HCT116 (cell line): ENCODE data around the gene ERI2. TPM values are rescaled to one million over a fixed set of nuclear protein-coding genes. Genes with fewer than 3 reads are reported as not detected.
A peak's percentile ranks its signal among the peaks of the same experiment; 100 is the strongest.

ENCODE experiments used
- ATAC-seq: fragments of 200-7000 bp; cut with Tn5 transposase; 2 replicates; pipeline ENCODE4 v1.9.1; 2020; ENCODE audit warnings: mild to moderate bottlenecking, moderate library complexity
- Bru-seq: library from RNA; stranded (reverse); fragments of 400-500 nt; gene quantifications from one replicate; lab custom pipeline; 2021; lab: Mats Ljungman, UMichigan
- BruChase-seq, 2 experiments: library from RNA; stranded (reverse); fragments of 400-500 nt; gene quantifications; one replicate each; lab custom pipeline; 2021; lab: Mats Ljungman, UMichigan
- BruUV-seq: library from RNA; stranded (reverse); fragments of 400-500 nt; replicated peaks from 2 replicates; lab custom pipeline; 2021; lab: Mats Ljungman, UMichigan
- CTCF ChIA-PET: fragments of 300-600 bp; sonication (Branson Sonifier 250); formaldehyde crosslinking; loops from one replicate; lab custom pipeline; 2021; ENCODE audit warnings: antibody characterized with exemption; lab: Charles Lee
- POLR2A ChIA-PET: fragments of 300-600, 350-600 bp; sonication (Branson Sonifier 250); formaldehyde crosslinking; loops from one replicate; lab custom pipeline; 2021; ENCODE audit warnings: antibody characterized with exemption; lab: Charles Lee
- RAD21 ChIA-PET, 2 experiments: fragments of 300-600 bp; sonication (Branson Sonifier 250); formaldehyde crosslinking; loops; one replicate each; lab custom pipeline; 2023; ENCODE audit warnings: low total read pairs in 2 of 2; ENCODE audit not compliant: uncharacterized antibody in 2 of 2, unreplicated experiment in 2 of 2, low non-redundant PET in 1 of 2; lab: Charles Lee
- DNase-seq: peaks from one replicate; pipeline ENCODE4 v3.0.0-alpha.2; 2010; ENCODE audit warnings: low read depth, low spot score
- H2AFZ ChIP-seq: fragments of 200-600 bp; shearing (Covaris generic), sonication (generic); 2 replicates; pipeline ENCODE4 v1.6.1; 2017; ENCODE audit warnings: low read depth, mixed run types, mixed read lengths, antibody characterized with exemption, low read length; ENCODE audit not compliant: poor library complexity, severe bottlenecking
- H3K27ac ChIP-seq: 2 replicates; pipeline ENCODE4 v1.5.1; 2012; ENCODE audit warnings: low read depth, low read length
- H3K27me3 ChIP-seq: fragments of 200-600 bp; sonication (generic); 2 replicates; pipeline ENCODE4 v1.6.1; 2016; ENCODE audit warnings: mixed run types, low read length, mixed read lengths; ENCODE audit not compliant: insufficient read depth
- H3K36me3 ChIP-seq, 2 experiments: fragments of 200-500 bp in 1 of 2; fragments of 200-600 bp in 1 of 2; sonication (Bioruptor generic) in 1 of 2; sonication (generic) in 1 of 2; 2 replicates each; pipeline versions ENCODE4 v1.5.1 to v1.6.1; 2014 to 2016; ENCODE audit warnings: low read length in 2 of 2, inconsistent platforms in 1 of 2, mixed read lengths in 1 of 2, mixed run types in 1 of 2; ENCODE audit not compliant: insufficient read depth in 2 of 2, control insufficient read depth in 1 of 2
- H3K4me1 ChIP-seq, 2 experiments: fragments of 200-600 bp in 1 of 2; sonication (generic) in 1 of 2; 2 replicates each; pipeline versions ENCODE4 v1.5.1 to v1.6.1; 2012 to 2017; ENCODE audit warnings: low read length in 2 of 2, inconsistent platforms in 1 of 2, mild to moderate bottlenecking in 1 of 2, mixed read lengths in 1 of 2, mixed run types in 1 of 2, moderate library complexity in 1 of 2; ENCODE audit not compliant: insufficient read depth in 2 of 2, control insufficient read depth in 1 of 2
- H3K4me2 ChIP-seq: fragments of 200-600 bp; sonication (generic); 2 replicates; pipeline ENCODE4 v1.6.1; 2017; ENCODE audit warnings: mixed run types, low read length, mixed read lengths
- H3K4me3 ChIP-seq, 2 experiments: fragments of 200-600 bp in 1 of 2; sonication (generic) in 1 of 2; replicated peaks in 1 of 2; 2 replicates each; pipeline ENCODE4 v1.5.1; 2011 to 2016; ENCODE audit warnings: low read length in 2 of 2, control low read depth in 1 of 2, low read depth in 1 of 2, mild to moderate bottlenecking in 1 of 2, mixed read lengths in 1 of 2, mixed run types in 1 of 2
- H3K79me2 ChIP-seq: fragments of 200-600 bp; sonication (generic); 2 replicates; pipeline ENCODE4 v1.6.1; 2017; ENCODE audit warnings: mild to moderate bottlenecking, mixed run types, low read length, moderate library complexity, mixed read lengths; ENCODE audit not compliant: insufficient read depth
- H3K9ac ChIP-seq: fragments of 200-600 bp; sonication (generic); 2 replicates; pipeline ENCODE4 v1.6.1; 2016; ENCODE audit warnings: low read length, mixed read lengths
- H3K9me2 ChIP-seq: fragments of 200-600 bp; sonication (generic), shearing (Covaris generic); 2 replicates; pipeline ENCODE4 v1.6.1; 2017; ENCODE audit warnings: mixed run types, mild to moderate bottlenecking, moderate library complexity; ENCODE audit not compliant: insufficient read depth
- H3K9me3 ChIP-seq, 2 experiments: fragments of 200-500 bp in 1 of 2; fragments of 200-600 bp in 1 of 2; sonication (Bioruptor generic) in 1 of 2; sonication (generic) in 1 of 2; 2 replicates each; pipeline ENCODE4 v1.6.1; 2014 to 2017; ENCODE audit warnings: low read length in 2 of 2, mixed read lengths in 2 of 2, inconsistent platforms in 1 of 2, low read depth in 1 of 2, mild to moderate bottlenecking in 1 of 2, mixed run types in 1 of 2, moderate library complexity in 1 of 2; ENCODE audit not compliant: control insufficient read depth in 1 of 2, insufficient read depth in 1 of 2
- H4K20me1 ChIP-seq: fragments of 200-600 bp; sonication (generic), shearing (Covaris generic); 2 replicates; pipeline ENCODE4 v1.6.1; 2017; ENCODE audit warnings: mixed run types, mild to moderate bottlenecking, moderate library complexity; ENCODE audit not compliant: insufficient read depth
- CEBPB ChIP-seq: IDR thresholded peaks from 2 replicates; pipeline ENCODE4 v1.6.1; 2012; ENCODE audit warnings: low read depth
- CTCF ChIP-seq, 3 experiments: fragments of 200-600 bp in 1 of 3; sonication (generic) in 1 of 3; IDR thresholded peaks in 2 of 3; conservative IDR thresholded peaks in 1 of 3; 2 replicates each; pipeline ENCODE4 v1.5.1; 2012 to 2017; ENCODE audit warnings: low read depth in 2 of 3, low read length in 2 of 3, antibody characterized with exemption in 1 of 3, borderline replicate concordance in 1 of 3, control low read depth in 1 of 3, mild to moderate bottlenecking in 1 of 3, mixed read lengths in 1 of 3, mixed run types in 1 of 3, moderate library complexity in 1 of 3; ENCODE audit not compliant: insufficient read depth in 1 of 3
- EGR1 ChIP-seq: IDR thresholded peaks from 2 replicates; pipeline ENCODE4 v1.6.1; 2012; ENCODE audit warnings: low read depth
- EZH2 ChIP-seq: fragments of 200-600 bp; sonication (generic); IDR thresholded peaks from 2 replicates; pipeline ENCODE4 v1.6.1; 2017; ENCODE audit warnings: antibody characterized with exemption, mixed run types
- EZH2phosphoT487 ChIP-seq: fragments of 200-600 bp; IDR thresholded peaks from 2 replicates; pipeline ENCODE4 v1.6.1; 2018; ENCODE audit warnings: antibody characterized with exemption, borderline replicate concordance
- FOSL1 ChIP-seq: IDR thresholded peaks from 2 replicates; pipeline ENCODE4 v1.6.1; 2012; ENCODE audit warnings: low read depth
- JUND ChIP-seq: IDR thresholded peaks from 2 replicates; pipeline ENCODE4 v1.6.1; 2012
- MAX ChIP-seq: IDR thresholded peaks from 2 replicates; pipeline ENCODE4 v1.6.1; 2012
- POLR2A ChIP-seq: IDR thresholded peaks from 2 replicates; pipeline ENCODE4 v1.7.0; 2011; ENCODE audit warnings: borderline replicate concordance; ENCODE audit not compliant: insufficient read depth, insufficient read length; ENCODE audit errors: extremely low read depth
- POLR2AphosphoS5 ChIP-seq: IDR thresholded peaks from 2 replicates; pipeline ENCODE4 v1.6.1; 2011; ENCODE audit warnings: mild to moderate bottlenecking, low read depth, low read length, moderate library complexity
- RAD21 ChIP-seq: IDR thresholded peaks from 2 replicates; pipeline ENCODE4 v1.6.1; 2012; ENCODE audit warnings: low read depth, mild to moderate bottlenecking
- SIN3A ChIP-seq: IDR thresholded peaks from 2 replicates; pipeline ENCODE4 v1.6.1; 2012; ENCODE audit warnings: low read depth
- TCF7L2 ChIP-seq: IDR thresholded peaks from 2 replicates; pipeline ENCODE4 v1.7.0; 2011; ENCODE audit warnings: borderline replicate concordance, inconsistent platforms; ENCODE audit not compliant: insufficient read depth, insufficient read length; ENCODE audit errors: extremely low read depth
- YY1 ChIP-seq: IDR thresholded peaks from 2 replicates; pipeline ENCODE4 v1.6.1; 2011; ENCODE audit warnings: low read length, low read depth, moderate library complexity, mild to moderate bottlenecking; ENCODE audit not compliant: insufficient replicate concordance; ENCODE audit errors: extremely low read depth
- ZBTB33 ChIP-seq: IDR thresholded peaks from 2 replicates; pipeline ENCODE4 v1.6.1; 2011; ENCODE audit warnings: mild to moderate bottlenecking, low read length, moderate library complexity; ENCODE audit not compliant: insufficient replicate concordance; ENCODE audit errors: extremely low read depth
- ZFX ChIP-seq: fragments of 450-650 bp; IDR thresholded peaks from 2 replicates; pipeline ENCODE4 v1.6.1; 2017
- ZNF274 ChIP-seq: fragments of 200-500 bp; sonication (Bioruptor generic); IDR thresholded peaks from 2 replicates; pipeline ENCODE4 v1.6.1; 2014; ENCODE audit warnings: mild to moderate bottlenecking, low read depth, low read length, inconsistent platforms
- intact Hi-C: fragments of 100-400 bp; cut with micrococcal nuclease; formaldehyde crosslinking; loops from 2 replicates; pipeline ENCODE4 v1.10.0; 2022
- long read RNA-seq: library from polyadenylated mRNA; unstranded; transcript quantifications from one replicate; pipeline ENCODE4 v2.0.0, GENCODE V29; 2021; ENCODE audit not compliant: unreplicated experiment
- polyA plus RNA-seq: library from polyadenylated mRNA; unstranded; fragments of >200 nt; gene quantifications from 2 replicates; pipeline ENCODE4 v1.2.1, GENCODE V29; 2012; ENCODE audit warnings: missing spikeins
- total RNA-seq: library from RNA; stranded (reverse); gene quantifications from one replicate; pipeline ENCODE4 v1.2.1, GENCODE V29; 2021; ENCODE audit not compliant: unreplicated experiment

The ERI2 gene, protein sequence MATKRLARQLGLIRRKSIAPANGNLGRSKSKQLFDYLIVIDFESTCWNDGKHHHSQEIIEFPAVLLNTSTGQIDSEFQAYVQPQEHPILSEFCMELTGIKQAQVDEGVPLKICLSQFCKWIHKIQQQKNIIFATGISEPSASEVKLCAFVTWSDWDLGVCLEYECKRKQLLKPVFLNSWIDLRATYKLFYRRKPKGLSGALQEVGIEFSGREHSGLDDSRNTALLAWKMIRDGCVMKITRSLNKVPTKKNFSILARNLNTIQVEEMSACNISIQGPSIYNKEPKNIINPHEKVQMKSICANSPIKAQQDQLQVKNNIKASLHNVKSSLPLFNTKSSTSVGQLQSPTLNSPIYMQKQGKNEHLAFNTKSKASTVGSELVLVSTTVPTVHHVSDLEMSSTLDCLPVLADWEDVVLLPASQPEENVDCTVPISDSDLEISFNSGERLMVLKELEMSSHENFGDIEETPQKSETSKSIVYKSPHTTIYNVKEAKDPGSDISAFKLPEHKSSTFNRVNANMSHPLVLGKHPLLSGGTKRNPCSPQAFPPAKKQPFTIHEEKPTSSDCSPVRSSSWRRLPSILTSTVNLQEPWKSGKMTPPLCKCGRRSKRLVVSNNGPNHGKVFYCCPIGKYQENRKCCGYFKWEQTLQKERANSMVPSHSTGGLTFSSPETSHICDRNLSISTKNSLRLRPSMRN
- total RNA-seq (42.1 TPM), Bru-seq, nascent RNA (percentile 51 among the genes with signal in this experiment), BruChase-seq, experiment 1, labeled RNA remaining after a 6-hour chase (percentile 72 among the genes with signal in this experiment), BruChase-seq, experiment 2, labeled RNA remaining after a 2-hour chase (percentile 59 among the genes with signal in this experiment)
- polyA plus RNA-seq: 13.7 and 15.8 TPM in 2 replicates
- long read RNA-seq, partial matches to known transcripts: 12 of 54 reads
- long read RNA-seq, other reads (novel, unspliced or antisense): 33 of 54 reads

DNA sequence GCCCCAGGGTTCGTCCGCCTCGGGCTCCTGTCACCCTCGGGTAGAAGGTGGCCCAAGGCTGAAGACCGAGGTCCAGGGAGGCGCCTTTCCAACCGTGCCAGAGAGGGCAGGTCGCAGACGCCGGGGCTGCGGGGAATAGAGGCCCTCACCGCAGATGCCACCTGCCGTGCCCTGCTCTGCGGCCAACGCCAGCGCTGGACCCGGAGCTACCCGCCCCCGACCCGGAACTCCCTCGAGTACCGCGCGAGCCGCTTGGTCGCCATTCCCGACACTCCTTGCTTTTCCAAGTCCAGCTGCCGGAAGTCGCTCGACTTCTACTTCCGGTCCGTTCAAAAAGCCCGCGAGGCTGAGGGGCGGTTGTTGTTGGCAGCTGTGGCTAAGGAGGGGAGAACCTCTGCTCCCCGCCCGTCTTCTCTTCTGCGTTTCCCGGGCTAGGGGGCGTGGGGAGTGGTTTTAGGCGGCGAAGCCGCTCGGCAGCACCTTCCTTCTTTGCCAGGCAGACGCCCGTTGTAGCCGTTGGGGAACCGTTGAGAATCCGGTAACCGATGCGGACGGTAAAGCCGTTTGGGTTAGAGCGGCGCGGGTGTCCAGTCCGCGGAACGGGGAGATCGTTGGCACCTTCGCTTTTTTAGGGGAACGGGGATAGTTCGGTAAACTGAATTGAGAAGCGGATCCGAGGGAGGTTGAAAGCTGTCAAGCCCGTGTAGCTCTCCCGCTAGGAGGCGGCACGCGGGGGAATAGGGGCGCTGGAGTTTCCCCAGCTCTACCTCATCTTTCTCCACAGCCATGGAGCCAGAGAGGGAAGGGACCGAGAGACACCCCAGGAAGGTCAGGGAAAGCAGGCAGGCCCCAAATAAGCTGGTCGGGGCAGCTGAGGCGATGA is at the start of gene ERI2, which contains the start of gene REXO5:
ERI2 (minus strand) TSS at position 305 of the 883 bp plus-strand sequence; CDS start at position 263, 42 bp downstream.
REXO5 (plus strand) TSS at position 360 of the 883 bp plus-strand sequence; CDS start at position 787, 427 bp downstream.
- H4K20me1 ChIP-seq: no peaks in the 10 kb centered on the region
- H3K79me2 ChIP-seq: peaks cover 25% of the 10 kb centered on the region
- ChIA-PET CTCF (interaction anchor here (0.6 to 1.1 kb wide), 5 partner anchors 10 to 382 kb away, joined by 3 to 4 read pairs (median 3); no protein-coding TSS in a partner anchor), POLR2A (interaction anchor here (0.6 to 1.4 kb wide), 3 partner anchors 14 to 1427 kb away, joined by 3 to 4 read pairs (median 3); no protein-coding TSS in a partner anchor), RAD21 (interaction anchor here (0.6 to 1.7 kb wide), 2 partner anchors 84 to 296 kb away, joined by 3 to 4 read pairs; no protein-coding TSS in a partner anchor)
- H2AFZ ChIP-seq: peak within 1 kb of the TSS; percentile 10
- H3K36me3 ChIP-seq: no peaks in the 10 kb centered on the region
- peak within 1 kb of the TSS; percentile 81 for H3K4me2 ChIP-seq
- TSS peak; percentile 91 for BruUV-seq
- H3K27me3 ChIP-seq: no peaks in the 10 kb centered on the region
- no peaks in the 10 kb centered on the region for H3K9me3 ChIP-seq
- no peaks in the 10 kb centered on the region for H3K9me2 ChIP-seq
- DNase-seq: peak; percentile 91
- H3K27ac ChIP-seq: peak within 1 kb of the TSS; percentile 90
- H3K9ac ChIP-seq: peak within 1 kb of the TSS; percentile 77
- ATAC-seq: peak; percentile 84
- H3K4me3 ChIP-seq: peak within 1 kb of the TSS; percentile 92 to 95
- intact Hi-C loops: loop anchor here (1.0 to 5.0 kb wide), 2 partner anchors 276 to 494 kb away; no protein-coding TSS in a partner anchor
- peaks cover 8 to 16% of the 10 kb centered on the region in 2 experiments for H3K4me1 ChIP-seq
- TF ChIP-seq EGR1 (peak; percentile 51), ZBTB33 (peak; percentile 72), ZFX (peak; percentile 58), TCF7L2 (peak; percentile 78), CTCF (IDR thresholded peaks at IDR 0.05 in 2 of 3, conservative IDR thresholded peaks at IDR 0.05 in 1 of 3; ENCODE audit: borderline replicate concordance in 1 of 3, insufficient read depth in 1 of 3, low read depth in 2 of 3, low read length in 2 of 3) (peak; percentile 32 to 45 (median 44); a peak in 5 of 6 replicates), FOSL1 (no peak), EZH2phosphoT487 (no peak), ZNF274 (no peak), MAX (peak; percentile 90), EZH2 (no peak), JUND (no peak), SIN3A (peak; percentile 92), RAD21 (no peak), CEBPB (no peak), POLR2AphosphoS5 (peak; percentile 90), POLR2A (peak; percentile 95), YY1 (peak; percentile 92)
